GM18505 (cell line): Measurements from ENCODE around the gene IRF6.
A peak's percentile ranks its signal among the peaks of the same experiment; 100 is the strongest.

Experiments used
- ATAC-seq: cut with Tn5 transposase; IDR thresholded peaks from one replicate; pipeline ENCODE4 v1.9.1; 2021; ENCODE audit not compliant: unreplicated experiment
- POLR2A ChIP-seq: IDR thresholded peaks from 4 replicates; pipeline ENCODE4 v1.6.1; 2011; ENCODE audit warnings: borderline replicate concordance; ENCODE audit not compliant: insufficient read depth, insufficient read length; ENCODE audit errors: extremely low read depth

IRF6 gene

DNA sequence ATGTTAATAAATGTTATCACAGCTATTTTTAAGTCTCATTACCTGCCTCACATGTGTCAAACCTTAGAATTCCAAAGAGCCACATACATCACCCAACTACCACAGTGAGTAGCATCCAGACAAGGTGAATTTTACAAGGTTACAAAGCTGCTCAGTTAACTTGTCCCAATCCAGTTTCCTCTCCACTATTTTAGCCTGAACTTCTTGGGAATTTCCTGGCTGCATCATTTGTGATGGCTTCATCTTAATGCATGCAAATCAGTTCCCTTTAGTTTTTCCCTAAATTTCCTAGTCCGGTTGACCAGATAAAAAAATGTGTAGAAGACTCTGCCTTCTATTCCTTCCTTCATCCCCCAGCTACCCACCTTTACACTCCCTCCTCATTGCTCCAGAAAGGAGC is 50.7 kb downstream of the IRF6 start:
- TF ChIP-seq POLR2A = no peak
- no peak for ATAC-seq

DNA sequence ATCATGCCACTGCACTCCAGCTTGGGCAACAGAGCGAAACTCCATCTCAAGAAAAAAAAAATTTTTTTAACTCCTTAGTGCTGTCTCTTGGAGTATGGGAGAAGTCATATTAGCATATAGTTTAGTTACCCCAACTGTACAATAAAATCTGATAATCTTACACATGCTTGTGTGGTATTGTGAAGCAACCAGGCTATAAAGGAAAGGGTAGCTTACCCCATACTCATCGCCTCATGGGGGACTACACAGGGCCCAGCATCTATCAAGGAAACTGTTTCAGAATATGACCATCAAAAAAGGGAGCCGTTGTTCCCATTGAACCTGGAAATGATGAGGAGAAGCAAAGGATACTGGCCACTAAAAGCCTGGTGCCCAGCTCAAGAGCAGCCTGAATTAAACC is 53.1 kb downstream of the IRF6 start:
- no peak for TF ChIP-seq POLR2A

DNA sequence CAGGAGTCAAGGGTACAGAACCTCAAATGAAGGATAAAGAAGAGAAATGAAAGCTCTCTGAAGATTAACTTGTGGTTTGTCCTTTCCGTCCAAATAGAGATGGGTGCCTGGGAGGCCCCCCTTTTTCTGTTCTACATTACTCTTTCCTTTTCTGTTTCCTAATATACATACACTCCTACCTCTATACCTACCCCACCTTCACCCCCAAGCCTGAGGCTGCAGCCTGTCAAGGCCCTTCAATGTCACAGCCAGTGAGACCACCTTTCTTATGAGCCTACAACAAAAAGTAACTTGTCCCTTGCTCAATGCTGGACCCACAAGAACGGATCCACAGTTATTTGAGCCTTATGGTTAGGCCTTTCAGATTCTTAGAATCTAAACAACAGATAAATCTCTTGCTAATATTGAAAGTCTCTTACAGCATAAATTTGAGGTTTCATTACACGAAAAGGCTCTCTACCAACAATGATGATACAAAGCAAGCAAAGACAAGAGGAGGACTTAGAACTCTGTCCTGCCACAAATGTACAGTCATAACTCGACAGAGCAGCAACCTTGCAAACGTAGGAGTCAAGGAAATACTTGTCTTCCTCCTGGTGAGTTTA is 54.2 kb downstream of the IRF6 start:
- no peak for TF ChIP-seq POLR2A
- ATAC-seq = peak; percentile 44

More for the DNA sequence above, 53.1 kb downstream of the IRF6 start:
- no peak for ATAC-seq

DNA sequence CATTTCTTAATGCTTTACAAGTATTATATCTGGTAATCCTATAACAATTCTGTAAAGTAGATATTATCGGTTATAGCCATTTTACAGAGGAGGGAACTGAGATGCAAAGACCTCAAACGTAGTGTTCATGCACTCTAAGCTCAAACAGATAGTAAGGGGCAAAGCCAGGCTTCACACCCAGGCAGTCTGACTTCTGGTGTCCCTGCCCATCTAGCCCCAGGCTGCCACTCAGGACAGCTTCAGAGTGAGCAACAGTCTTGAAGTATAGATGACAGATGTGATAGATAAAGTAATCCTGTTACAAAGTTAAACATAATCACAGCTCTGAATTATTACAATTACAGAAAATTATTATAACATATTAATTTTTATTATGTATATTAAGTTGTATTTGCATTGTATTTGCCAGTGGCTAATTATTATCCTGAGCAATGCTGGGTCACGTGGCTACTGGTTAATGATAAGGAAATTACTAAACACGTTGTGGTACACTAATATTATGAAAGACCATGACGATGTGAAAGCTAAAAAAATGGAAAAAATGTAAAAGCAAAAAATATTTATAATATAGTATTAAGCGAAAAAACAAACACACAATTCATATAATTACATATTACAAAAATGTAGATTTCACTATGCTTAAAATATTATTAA is 56.1 kb downstream of the IRF6 start:
- no peak for TF ChIP-seq POLR2A
- ATAC-seq = no peak

DNA sequence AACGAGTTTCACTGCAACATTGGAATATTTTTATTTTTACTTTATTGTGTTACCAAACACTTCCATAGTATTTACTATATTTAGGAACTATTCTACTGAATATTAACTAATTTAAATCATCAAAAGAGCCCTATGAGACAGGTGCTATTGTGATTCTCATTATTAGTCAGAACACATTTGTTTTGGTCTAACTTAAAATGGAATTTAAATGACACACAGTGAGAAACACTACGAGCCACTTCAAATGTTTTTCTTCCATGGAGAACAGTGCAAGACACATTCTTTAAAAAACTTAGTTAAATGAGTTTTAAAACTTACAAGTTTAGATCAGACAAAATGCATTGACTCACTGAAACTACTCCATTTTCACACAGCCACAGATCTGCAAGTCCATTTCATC is 56.7 kb downstream of the IRF6 start:
- TF ChIP-seq POLR2A = no peak
- no peak for ATAC-seq

DNA sequence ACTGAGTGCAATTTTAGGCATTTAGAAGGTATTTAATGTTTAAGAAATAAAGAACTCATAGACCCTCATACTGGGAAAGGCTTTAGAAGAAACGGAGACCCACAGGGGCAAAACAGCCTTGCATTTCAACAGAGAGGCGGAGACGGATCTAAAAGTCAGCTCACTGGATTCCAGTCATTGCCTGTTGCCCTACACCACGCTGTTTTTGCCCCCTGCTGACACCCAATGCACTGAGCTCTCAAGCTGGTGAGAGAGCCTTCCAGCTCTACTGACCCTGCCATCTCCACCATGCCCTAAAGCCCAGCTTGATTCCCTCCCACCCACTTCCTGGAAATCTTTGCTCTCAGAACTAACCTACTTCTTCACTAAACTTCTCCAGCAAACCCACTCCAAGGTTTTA is 57.3 kb downstream of the IRF6 start:
- no peak for ATAC-seq
- no peak for TF ChIP-seq POLR2A

DNA sequence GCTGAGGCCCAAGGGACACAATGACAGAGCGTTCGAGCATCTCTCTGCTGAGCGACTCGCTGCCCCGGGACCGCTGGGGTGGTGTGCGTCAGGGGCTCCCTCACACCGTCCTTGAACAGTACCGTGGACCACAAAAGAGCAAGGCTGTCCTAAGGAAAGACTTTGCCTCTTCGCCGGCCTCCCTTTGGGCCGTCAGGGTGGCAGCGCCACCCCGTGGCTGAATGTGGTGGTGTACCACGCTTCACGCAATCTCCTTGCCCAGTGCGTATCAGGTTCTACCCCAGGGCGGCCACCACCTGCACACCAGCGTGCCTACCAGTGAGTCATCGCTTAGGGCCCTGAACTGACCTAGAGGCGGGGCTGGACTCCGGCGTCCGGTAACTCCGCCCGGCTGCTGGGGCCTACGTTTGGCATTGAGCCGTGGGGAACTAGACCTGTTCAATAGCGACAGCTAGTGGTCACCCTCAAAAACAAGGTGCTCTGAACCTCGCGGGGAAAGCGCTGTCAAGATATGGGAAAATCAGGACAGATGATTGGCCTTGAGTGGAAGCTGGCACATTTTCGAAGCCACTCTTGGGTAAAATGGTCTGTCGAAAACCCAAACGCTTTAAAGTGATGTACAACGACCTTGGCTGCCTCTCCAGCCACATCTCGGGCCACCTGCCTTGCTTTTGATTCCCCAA is 58.2 kb downstream of the IRF6 start:
- no peak for TF ChIP-seq POLR2A
- peak; percentile 79 for ATAC-seq

DNA sequence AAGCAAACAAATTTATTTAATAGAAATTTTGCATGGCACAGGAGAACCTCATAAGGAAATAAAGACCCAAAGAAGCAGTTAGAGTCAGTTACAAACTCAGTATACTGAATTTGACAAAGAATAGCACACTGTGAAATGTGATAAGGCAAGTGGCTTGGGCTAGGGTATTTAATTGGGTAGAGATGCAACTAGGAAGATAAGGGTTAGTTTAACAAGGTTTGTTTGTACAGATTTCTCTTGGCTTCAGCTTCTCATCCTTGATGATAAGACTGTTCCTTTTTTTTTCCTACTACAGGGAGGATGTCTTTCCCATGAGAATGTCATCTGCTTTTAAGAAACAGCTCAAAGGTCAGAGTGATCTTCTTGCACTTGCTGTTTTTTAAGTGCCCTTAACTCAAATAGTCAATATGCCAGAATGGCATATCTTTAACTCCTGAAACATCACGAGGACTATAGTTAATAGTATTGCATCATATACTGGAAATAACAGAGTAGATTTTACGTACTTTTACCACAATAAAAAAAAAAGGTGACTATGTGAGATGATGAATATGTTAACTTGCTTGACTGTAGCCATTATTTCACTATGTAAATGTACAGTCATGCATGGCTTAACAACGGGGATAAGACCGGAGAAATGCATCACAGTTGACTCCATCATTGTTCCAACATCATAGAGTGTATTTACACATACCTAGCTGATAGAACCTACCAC is 59.3 kb downstream of the IRF6 start:
- TF ChIP-seq POLR2A = no peak
- ATAC-seq = no peak

DNA sequence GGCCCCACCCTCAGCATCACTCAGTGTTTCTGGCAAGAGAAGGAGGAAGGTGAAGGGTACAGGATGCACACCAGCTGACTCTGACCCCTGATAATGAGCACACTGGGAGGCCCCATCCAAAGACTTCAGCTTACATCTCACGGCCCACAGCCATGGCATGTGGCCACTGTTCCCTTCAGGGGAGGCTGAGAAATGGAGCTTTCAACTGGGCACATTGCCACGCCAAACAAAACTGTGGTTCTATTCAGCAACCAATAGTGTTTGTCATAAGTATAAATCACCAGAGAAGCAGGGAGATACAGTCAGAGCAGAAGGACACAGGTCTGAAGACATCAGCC is 62.8 kb downstream of the IRF6 start:
- TF ChIP-seq POLR2A = no peak
- no peak for ATAC-seq

DNA sequence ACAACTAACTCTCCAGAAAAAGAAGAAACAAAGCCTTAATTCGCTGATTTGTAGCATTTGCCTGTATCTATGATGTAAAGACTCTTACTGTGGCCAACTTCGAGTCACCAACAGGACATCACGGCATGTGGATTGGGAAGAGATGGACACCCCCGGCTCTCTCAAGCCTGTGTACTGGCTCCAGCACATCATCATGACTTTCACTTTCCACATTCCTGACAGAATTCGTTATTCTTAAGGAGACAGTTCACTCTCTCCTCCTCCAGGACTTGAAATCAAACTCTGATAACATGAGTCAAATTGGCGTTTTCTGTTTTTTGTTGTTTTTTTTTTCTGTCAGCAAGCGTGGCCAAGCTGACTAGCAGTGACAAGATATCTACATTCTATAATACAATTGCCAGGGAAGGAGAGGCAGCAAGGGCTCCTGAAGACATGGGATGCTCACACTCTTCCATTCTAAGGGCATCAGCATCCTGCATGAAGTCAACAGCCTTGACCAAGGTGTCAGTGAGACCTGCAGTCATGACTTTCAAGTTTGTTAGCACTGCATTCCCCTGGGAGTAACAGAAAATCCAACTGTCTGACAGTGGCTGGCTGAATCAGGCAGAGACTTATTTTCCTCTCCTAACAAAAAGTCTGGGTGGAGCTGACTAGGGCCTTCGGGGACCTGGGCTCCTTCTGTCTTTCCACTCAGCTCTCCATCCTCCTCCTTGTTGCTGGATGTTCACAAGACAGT is 63.4 kb downstream of the IRF6 start:
- no peak for TF ChIP-seq POLR2A
- ATAC-seq = no peak

DNA sequence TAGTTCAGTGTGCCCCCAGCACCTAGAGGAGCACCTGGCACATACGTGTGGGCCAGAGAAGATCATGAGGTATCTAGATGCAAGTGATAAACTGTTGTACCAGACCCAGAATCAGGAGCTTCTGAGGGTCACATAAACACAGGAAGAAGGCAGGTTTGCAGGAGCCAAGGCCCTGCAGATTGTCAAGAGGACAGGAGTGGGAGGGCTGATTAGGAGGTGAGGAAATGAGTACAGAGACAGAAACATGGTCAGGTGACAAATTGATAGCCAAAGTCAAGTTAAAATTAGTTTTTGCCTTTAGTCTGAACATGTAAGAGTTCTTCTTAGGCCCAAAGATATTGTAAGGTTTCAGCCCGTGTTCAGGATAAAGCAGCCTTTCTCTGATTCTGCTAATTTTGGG is 64.1 kb downstream of the IRF6 start:
- no peak for ATAC-seq

DNA sequence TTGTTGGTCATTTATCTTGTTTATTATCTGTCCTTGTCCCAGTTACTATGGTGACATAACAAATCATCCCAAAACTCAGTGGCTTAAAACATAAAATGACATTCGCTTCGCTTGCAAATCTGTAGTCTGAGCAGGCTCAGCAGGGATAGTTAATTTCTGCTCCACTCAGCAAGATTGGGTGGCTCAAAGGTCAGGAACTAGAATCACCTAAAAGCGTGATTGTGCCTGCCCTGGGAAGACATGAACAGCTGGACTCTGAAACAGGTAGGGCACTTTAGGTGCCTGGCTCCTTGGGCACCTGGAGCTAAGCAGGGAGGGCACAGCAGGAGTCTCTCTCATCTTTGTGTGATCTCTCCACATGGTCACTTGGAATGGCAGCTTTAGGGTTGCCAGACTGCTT is 64.7 kb downstream of the IRF6 start:
- TF ChIP-seq POLR2A = no peak
- ATAC-seq = no peak

More for the DNA sequence above, 64.1 kb downstream of the IRF6 start:
- TF ChIP-seq POLR2A = no peak

DNA sequence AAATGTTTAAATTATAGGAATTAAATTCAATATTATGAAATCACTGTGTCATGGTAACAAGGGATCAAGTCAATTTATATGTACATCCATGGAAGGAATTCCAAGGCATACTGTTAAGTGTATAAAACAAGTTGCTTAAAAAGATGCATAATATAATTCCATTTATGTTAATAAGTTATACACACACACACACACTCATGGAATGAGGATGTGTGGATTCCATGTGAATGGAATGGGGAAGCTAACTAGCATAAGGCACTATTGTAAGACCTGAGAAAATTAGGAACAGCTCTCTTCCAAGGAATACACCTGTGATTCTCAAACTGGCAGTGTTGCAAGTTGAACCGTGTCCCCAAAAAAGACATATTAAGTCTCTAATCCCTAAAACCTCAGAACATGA is 67.7 kb downstream of the IRF6 start:
- no peak for TF ChIP-seq POLR2A
- no peak for ATAC-seq
